ELF-1 (cell line): ENCODE data around the gene CCDC88A.
A peak's percentile ranks its signal among the peaks of the same experiment; 100 is the strongest.

Experiments
- DNase-seq: peaks from one replicate; pipeline ENCODE4 v3.0.0-alpha.2; 2016; ENCODE audit warnings: low read depth, low spot score

The CCDC88A gene

DNA sequence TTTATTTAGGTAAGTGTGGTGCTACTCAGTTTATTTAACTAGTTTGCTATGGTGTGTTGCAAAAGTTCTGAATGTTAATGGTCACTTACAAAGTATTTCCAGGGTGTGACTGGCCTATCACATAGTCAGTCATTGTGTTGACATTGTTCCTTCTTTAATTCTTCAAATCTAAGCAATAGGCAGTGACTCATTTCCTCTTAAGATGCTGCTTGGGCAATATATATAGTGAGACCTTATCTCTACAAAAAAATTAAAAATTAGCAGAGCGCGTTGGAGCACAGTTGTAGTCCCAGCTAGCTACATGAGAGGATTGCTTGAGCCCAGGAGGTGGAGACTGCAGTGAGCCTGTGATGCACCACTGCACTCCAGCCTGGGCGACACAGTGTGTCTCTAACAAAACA lies 5.8 kb upstream of the CCDC88A start:
- DNase-seq = no peak

DNA sequence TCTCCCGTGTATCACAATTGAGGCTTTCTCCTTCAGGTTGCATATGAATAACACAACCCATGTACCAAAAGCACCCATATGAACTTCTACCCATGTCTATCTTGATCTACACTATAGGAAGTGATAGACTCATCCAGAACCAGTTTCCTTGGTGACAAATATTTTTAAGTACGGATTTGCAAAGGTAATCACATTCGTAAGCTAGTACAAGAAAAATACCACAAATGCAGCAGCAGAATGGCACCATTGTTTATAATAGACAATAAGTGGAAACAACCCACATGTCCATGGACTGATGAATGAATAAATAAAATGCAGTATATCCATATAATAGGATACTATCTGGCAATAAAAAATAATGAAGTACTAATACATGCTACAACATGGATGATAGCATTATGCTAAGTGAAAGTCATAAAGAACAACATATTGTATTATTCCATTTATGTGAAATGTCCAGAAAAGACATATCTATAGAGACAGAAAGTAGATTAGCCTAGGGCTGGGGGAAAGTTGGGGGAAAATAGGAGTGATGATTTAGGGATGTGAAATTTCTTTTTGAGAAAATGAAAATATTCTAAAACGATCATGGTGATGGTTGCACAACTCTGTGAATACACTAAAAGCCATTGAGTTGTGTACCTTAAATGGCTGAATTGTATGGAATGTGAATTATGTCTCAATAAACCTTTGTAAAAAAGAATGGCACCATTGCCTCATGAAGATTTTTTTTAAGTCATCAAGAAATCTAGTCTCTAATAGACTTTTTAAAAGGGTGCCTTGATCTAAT lies 3.4 kb upstream of the CCDC88A start:
- DNase-seq = no peak

DNA sequence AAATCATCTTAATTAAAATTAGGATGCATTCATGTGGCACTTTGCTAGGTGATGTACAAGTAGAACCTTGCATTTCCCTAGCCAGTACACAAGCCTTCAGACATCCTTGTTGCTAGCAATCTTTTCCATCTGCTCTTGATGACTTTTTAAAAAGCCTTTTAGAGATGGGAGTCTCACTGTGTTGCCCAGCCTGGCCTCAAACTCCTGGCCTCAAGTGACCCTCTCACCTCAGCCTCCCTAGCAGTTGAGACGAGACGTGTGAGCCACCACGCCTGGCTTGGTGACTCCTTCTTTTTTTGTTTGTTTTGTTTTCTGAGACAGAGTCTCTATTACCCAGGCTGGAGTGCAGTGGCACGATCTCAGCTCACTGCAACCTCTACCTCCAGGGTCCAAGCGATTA lies 1.7 kb upstream of the CCDC88A start:
- no peak for DNase-seq

DNA sequence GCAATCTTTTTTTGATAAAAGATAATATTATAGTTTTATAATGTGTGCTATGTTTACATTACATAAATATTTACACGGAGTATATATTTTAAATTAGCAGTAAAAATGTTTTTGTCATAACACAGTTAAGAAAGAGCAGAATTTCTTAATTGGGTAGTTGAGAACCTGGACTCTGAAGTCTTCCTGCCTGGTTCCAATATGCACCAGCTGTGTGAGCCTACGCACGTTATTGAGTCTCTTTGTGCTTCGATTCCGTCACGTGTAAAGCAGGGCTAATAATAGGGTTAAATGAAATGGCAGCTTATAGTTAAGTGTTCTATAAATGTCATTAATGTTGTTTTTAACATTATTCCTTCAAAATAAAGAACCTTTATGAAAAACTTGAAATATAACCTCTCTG lies 1.2 kb upstream of the CCDC88A start:
- DNase-seq = no peak

GRCh38 chr2:55420439-55420725 lies 726 bp upstream of the CCDC88A start:
- no peak for DNase-seq

DNA sequence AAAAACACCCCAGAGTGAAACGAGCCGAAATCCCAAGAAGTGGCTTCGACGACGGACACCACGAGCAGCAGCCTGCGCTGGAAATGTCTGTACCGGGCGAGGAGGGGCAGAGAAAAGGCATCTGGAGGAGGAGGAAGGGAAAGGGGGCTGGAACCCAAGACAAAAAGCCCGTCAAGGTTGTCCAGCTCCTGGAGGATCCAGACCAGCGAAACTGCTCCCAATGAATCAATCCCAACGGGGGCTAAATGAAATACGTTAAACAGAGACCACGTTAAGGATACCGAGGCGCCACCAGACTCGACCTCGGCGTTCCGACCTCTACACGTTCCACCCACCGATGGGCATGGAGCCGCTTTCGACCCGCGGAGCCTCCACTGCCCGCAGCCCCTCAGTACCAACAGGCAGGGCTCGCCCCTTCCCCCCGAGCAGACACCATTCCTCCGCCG lies 400 bp downstream of the CCDC88A start:
- DNase-seq = peak; percentile 75

DNA sequence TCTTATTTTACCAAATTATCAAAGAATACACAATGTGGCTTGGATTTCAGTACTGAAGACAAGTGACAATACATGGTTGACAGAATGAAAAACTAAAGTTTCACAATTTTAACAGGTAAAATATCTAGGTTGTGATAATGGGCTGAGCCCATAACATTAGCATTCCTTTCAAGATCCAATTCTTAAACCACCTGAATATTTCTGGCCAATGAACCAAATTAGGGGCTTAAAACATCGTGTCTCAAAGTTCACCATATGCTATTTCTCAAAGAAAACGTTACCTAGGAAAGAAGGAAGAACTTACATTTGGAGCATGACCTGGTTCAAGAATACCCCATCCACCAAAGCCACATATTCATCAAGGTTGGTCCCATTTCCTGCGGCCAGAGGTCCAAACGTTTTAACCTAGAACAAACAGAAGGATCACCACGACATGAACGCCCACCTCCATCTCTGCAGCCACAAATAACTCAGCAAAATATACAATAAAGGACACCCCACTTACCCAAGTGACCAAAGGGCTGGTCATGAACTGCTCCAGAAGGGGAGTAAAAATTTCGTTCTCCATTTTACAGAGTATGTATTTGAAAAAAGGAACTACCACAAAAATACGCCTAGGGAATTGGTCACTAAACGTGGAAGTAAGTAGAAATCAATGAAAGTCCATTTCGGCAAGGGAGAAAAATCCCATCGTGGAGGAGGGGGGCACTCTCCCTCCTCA lies 984 bp downstream of the CCDC88A start:
- DNase-seq = no peak

- no peak for DNase-seq
These were observed 1.6 kb downstream of the CCDC88A start for GRCh38 chr2:55418072-55418471.

DNA sequence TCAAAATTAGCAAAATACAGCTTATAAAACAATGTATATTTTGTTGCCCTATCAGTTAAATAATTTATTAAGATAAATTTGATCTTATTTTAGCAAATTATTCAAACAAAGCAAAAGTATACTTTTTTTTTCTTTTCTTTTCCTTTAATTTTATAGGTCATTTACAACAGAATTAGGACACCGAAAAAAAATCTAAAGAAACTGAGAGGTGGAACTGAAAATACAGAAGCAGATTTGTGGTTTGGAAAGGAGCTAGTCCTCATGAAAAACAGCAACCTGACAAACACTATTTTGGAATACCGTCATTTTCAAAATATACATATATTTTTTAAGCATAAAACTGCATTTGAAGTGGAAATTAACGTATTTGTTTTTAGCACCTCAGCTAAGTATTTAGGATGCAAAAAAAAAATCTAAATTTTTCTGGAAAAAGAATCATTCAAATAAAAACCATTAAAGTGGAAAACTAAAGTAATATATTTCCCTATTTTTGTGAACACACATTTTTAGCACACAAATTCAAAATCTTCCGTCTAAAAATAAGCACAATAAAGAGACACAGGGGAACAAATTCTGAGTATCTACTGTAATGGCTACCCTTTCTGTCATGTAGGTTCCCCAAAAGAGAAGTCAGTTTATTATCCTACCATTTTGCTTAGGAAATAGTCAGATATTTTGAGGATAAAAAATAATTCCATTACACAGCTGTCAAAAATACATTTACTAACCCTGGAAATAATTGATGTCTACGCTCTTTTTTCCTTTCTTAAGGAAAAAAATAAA lies 2.7 kb downstream of the CCDC88A start:
- no peak for DNase-seq

GRCh38 chr2:55415300-55415699 lies 4.4 kb downstream of the CCDC88A start:
- no peak for DNase-seq

- DNase-seq = no peak
These were observed 10.5 kb downstream of the CCDC88A start for GRCh38 chr2:55408918-55409868.

DNA sequence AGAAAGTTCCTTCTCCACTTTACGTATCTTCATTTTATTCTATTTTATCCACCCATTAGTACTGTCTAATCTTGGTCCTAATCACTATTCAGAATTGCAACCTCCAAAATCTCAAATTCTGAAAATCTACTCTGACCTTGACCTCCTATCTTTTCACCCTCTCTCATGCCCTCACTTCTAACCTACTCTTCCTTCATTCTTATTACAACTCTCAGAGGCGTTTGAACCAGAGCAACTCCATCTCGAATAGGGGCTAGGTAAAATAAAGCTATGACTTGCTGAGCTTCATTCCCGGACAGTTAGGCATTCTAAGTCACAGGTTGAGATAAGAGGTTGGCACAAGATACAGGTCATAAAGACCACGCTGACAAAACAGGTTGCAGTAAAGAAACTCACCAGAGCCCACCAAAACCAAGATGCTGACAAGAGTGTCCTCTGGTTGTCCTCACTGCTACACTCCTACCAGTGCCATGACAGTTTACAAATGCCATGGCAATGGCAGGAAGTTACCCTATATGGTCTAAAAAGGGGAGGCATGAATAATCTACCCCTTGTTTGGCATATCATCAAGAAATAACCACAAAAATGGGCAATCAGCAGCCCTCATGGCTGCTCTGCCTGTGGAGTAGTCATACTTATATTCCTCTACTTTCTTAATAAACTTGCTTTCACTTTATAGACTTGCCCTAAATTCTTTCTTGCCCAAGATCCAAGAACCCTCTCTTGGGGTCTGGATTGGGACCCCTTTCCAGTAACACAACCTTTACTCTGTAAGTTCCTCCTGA lies 11.4 kb downstream of the CCDC88A start:
- DNase-seq = no peak

DNA sequence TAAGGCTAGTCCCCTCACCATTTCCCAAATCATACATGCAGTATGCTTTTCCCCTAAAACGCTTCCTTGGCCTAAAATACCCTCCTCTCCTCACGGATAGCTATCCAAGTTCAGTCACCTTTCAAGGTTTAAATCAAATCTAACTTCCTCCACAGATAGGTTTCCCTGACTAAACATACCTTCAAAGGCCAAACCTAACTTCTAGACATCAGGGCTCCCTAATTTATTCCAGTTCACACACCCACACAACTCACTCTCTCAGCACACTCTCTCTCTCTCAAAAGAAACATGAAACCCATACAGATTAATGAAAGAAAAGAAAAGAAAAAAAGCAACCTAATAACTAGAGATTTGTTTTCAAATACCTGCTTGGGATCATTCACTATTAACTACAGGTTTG lies 14.5 kb downstream of the CCDC88A start:
- DNase-seq = no peak

- DNase-seq = no peak
These were observed 16.2 kb downstream of the CCDC88A start for GRCh38 chr2:55403256-55403998.

GRCh38 chr2:55401124-55401523 lies 18.5 kb downstream of the CCDC88A start:
- DNase-seq = no peak

- no peak for DNase-seq
These were observed 19.3 kb downstream of the CCDC88A start for GRCh38 chr2:55400332-55400731.

DNA sequence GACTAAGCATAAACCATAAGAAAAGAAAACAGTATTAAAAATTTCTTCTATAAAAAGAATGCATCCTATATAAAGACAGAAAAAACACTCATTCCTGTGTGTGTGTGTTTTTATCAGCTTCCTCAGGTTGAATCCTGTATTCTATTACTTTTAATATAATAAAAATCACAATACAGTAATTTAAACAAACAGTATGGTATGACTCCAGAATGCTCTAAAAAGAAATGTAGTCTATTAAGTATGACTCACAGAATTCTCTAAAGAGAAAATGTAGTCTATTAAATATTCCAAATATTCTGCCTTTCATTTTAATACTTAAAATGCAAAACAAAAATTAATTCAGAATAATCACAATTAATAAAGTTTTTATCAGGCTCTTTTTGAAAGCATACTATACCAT lies 19.8 kb downstream of the CCDC88A start:
- no peak for DNase-seq

- DNase-seq = no peak
These were observed 23.7 kb downstream of the CCDC88A start for GRCh38 chr2:55395724-55396605.
